ENCODE measurements around the gene GOT1. TPM values are rescaled to one million over a fixed set of nuclear protein-coding genes. Genes with fewer than 3 reads are reported as not detected.

Gene GOT1
- polyA plus RNA-seq, 3 donors, result 2.6 to 10.4 (median 8.2) TPM

GRCh38 chr10:99451981-99452380, 21.6 kb upstream of the GOT1 start:
- H3K36me3 Mint-ChIP-seq, result no peaks in the 10 kb centered on the region
- Histone ChIP-seq H3K9ac (ENCODE audit: insufficient read depth, low read length, poor library complexity, severe bottlenecking) (no peak overlapping the region), H3K27ac (ENCODE audit: low read depth in 1 of 2, low read length in 2 of 2) (no peak overlapping the region), H3K27me3 (ENCODE audit: control insufficient read depth in 2 of 2, insufficient read depth in 2 of 2, low read length in 2 of 2) (peaks cover 0 to 2% of the 10 kb centered on the region in 2 donors), H3K4me2 (replicated peaks; ENCODE audit: extremely low read depth, low read length, poor library complexity, severe bottlenecking) (no peak overlapping the region), H3K9me3 (replicated peaks in 1 of 2; ENCODE audit: control insufficient read depth in 1 of 2, insufficient read depth in 1 of 2, low read length in 2 of 2) (no peaks in the 10 kb centered on the region), H3K4me3 (replicated peaks in 1 of 3; ENCODE audit: low read depth in 2 of 3, low read length in 3 of 3) (no peak overlapping the region), H3K79me2 (ENCODE audit: insufficient read depth, low read length) (no peaks in the 10 kb centered on the region), H2AFZ (ENCODE audit: insufficient read depth, low read depth, low read length, poor library complexity, severe bottlenecking) (no peak overlapping the region), H3K4me1 (ENCODE audit: control insufficient read depth in 1 of 2, insufficient read depth in 2 of 2, low read length in 2 of 2) (no peaks in the 10 kb centered on the region), H3K36me3 (replicated peaks in 1 of 2; ENCODE audit: control insufficient read depth in 1 of 2, insufficient read depth in 2 of 2, low read length in 2 of 2) (no peaks in the 10 kb centered on the region), H4K20me1 (ENCODE audit: insufficient read depth, low read length) (no peaks in the 10 kb centered on the region)
- H3K27ac Mint-ChIP-seq, result no peak overlapping the region
- no peak overlapping the region for H3K4me3 Mint-ChIP-seq
- intact Hi-C loops (cut with micrococcal nuclease), result no loop called here
- WGBS (ENCODE audit: insufficient coverage), result no CpG with 5 or more reads among the region's 1 CpG
- H3K27me3 Mint-ChIP-seq (ENCODE audit: low read depth in 3 of 3), result peaks cover 5 to 10% (median 8%) of the 10 kb centered on the region in 3 donors
- H3K4me1 Mint-ChIP-seq, result peaks cover 3% of the 10 kb centered on the region
- H3K9me3 Mint-ChIP-seq, result no peaks in the 10 kb centered on the region
- no peak for DNase-seq
- no peak for TF ChIP-seq CTCF (IDR thresholded peaks at IDR 0.05)

GRCh38 chr10:99451499-99451788, 21.0 kb upstream of the GOT1 start:
- Mint-ChIP-seq H3K4me1 (peaks cover 3% of the 10 kb centered on the region), H3K36me3 (no peaks in the 10 kb centered on the region), H3K9me3 (no peaks in the 10 kb centered on the region), H3K27ac (no peak overlapping the region), H3K4me3 (no peak overlapping the region), H3K27me3 (ENCODE audit: low read depth in 3 of 3) (peaks cover 5 to 10% (median 8%) of the 10 kb centered on the region in 3 donors)
- no peak overlapping the region for H3K27ac ChIP-seq (ENCODE audit: low read depth in 1 of 2, low read length in 2 of 2)
- WGBS (ENCODE audit: insufficient coverage), result 100% methylated on average over 1 of the region's 5 CpGs
- no peak for TF ChIP-seq CTCF (IDR thresholded peaks at IDR 0.05)
- peaks cover 0 to 2% of the 10 kb centered on the region in 2 donors for H3K27me3 ChIP-seq (ENCODE audit: control insufficient read depth in 2 of 2, insufficient read depth in 2 of 2, low read length in 2 of 2)
- no peak overlapping the region for H3K4me3 ChIP-seq (replicated peaks in 1 of 3; ENCODE audit: low read depth in 2 of 3, low read length in 3 of 3)
- intact Hi-C loops (cut with micrococcal nuclease), result no loop called here
- H3K4me1 ChIP-seq (ENCODE audit: control insufficient read depth in 1 of 2, insufficient read depth in 2 of 2, low read length in 2 of 2), result no peaks in the 10 kb centered on the region
- no peaks in the 10 kb centered on the region for H4K20me1 ChIP-seq (ENCODE audit: insufficient read depth, low read length)
- no peak for DNase-seq
- no peak overlapping the region for H3K9ac ChIP-seq (ENCODE audit: insufficient read depth, low read length, poor library complexity, severe bottlenecking)
- H2AFZ ChIP-seq (ENCODE audit: insufficient read depth, low read depth, low read length, poor library complexity, severe bottlenecking), result no peak overlapping the region
- no peaks in the 10 kb centered on the region for H3K36me3 ChIP-seq (replicated peaks in 1 of 2; ENCODE audit: control insufficient read depth in 1 of 2, insufficient read depth in 2 of 2, low read length in 2 of 2)
- H3K79me2 ChIP-seq (ENCODE audit: insufficient read depth, low read length), result no peaks in the 10 kb centered on the region
- no peaks in the 10 kb centered on the region for H3K9me3 ChIP-seq (replicated peaks in 1 of 2; ENCODE audit: control insufficient read depth in 1 of 2, insufficient read depth in 1 of 2, low read length in 2 of 2)
- H3K4me2 ChIP-seq (replicated peaks; ENCODE audit: extremely low read depth, low read length, poor library complexity, severe bottlenecking), result no peak overlapping the region

All from CD14-positive monocyte (primary cell).